OCI-LY3 (cell line): ENCODE results near the gene CAST.

Source experiments
- H2AFZ ChIP-seq: fragments of 200-600, 300-600 bp; shearing (Covaris generic); 2 replicates; pipeline ENCODE4 v1.6.0; 2014; ENCODE audit warnings: antibody characterized with exemption, low read depth, low read length
- H3K27ac ChIP-seq: fragments of 200-600, 300-600 bp; sonication (generic); 2 replicates; pipeline ENCODE4 v1.5.1; 2014; ENCODE audit warnings: mild to moderate bottlenecking, low read length, moderate library complexity, mixed read lengths
- H3K27me3 ChIP-seq: fragments of 200-600, 300-600 bp; sonication (generic); 2 replicates; pipeline ENCODE4 v1.6.1; 2014; ENCODE audit warnings: low read depth, low read length, mixed read lengths
- H3K36me3 ChIP-seq: fragments of 200-600, 300-600 bp; sonication (generic); replicated peaks from 2 replicates; pipeline ENCODE3; 2014; ENCODE audit warnings: low read depth, low read length, mixed read lengths
- H3K4me1 ChIP-seq: fragments of 300-600, 200-600 bp; sonication (generic); 2 replicates; pipeline ENCODE4 v1.6.1; 2014; ENCODE audit warnings: low read length, mixed read lengths
- H3K4me2 ChIP-seq: fragments of 200-600, 300-600 bp; sonication (generic); 2 replicates; pipeline ENCODE4 v1.6.1; 2014; ENCODE audit warnings: low read length, mixed read lengths
- H3K4me3 ChIP-seq: fragments of 300-600, 200-600 bp; sonication (generic); 2 replicates; pipeline ENCODE4 v1.5.1; 2014; ENCODE audit warnings: antibody characterized with exemption, mild to moderate bottlenecking, low read length, moderate library complexity
- H3K79me2 ChIP-seq: fragments of 300-600, 200-600 bp; shearing (Covaris generic); 2 replicates; pipeline ENCODE4 v1.6.1; 2014; ENCODE audit warnings: mild to moderate bottlenecking, low read length, mixed read lengths
- H3K9ac ChIP-seq: fragments of 300-600, 200-600 bp; shearing (Covaris generic); 2 replicates; pipeline ENCODE4 v1.6.0; 2014; ENCODE audit warnings: mild to moderate bottlenecking, low read length, moderate library complexity
- H3K9me3 ChIP-seq: fragments of 200-600, 300-600 bp; shearing (Covaris generic); 2 replicates; pipeline ENCODE4 v1.6.1; 2014; ENCODE audit warnings: low read length, mixed read lengths; ENCODE audit not compliant: insufficient read depth
- H4K20me1 ChIP-seq: fragments of 200-600, 300-600 bp; sonication (generic); 2 replicates; pipeline ENCODE4 v1.6.1; 2016; ENCODE audit warnings: low read length, mixed read lengths; ENCODE audit not compliant: insufficient read depth
- CTCF ChIP-seq: fragments of 200-600, 300-600 bp; sonication (generic); IDR thresholded peaks from 2 replicates; pipeline ENCODE4 v1.5.1; 2014; ENCODE audit warnings: antibody characterized with exemption, low read length, low read depth
- EZH2phosphoT487 ChIP-seq: fragments of 200-600 bp; shearing (Covaris generic); IDR thresholded peaks from 2 replicates; pipeline ENCODE4 v1.6.1; 2018; ENCODE audit warnings: antibody characterized with exemption, mixed run types, low read depth

CAST gene

GRCh38 chr5:96745025-96745424, 82.8 kb downstream of the CAST start:
- Histone ChIP-seq H3K79me2 (no peaks in the 10 kb centered on the region), H4K20me1 (no peaks in the 10 kb centered on the region), H3K27me3 (no peaks in the 10 kb centered on the region), H3K27ac (no peak overlapping the region), H2AFZ (no peak overlapping the region), H3K4me1 (no peaks in the 10 kb centered on the region), H3K9ac (no peak overlapping the region), H3K4me3 (no peak overlapping the region), H3K36me3 (peaks cover 17% of the 10 kb centered on the region), H3K9me3 (no peaks in the 10 kb centered on the region), H3K4me2 (no peak overlapping the region)
- no peak for TF ChIP-seq CTCF
- TF ChIP-seq EZH2phosphoT487, result no peak

- Histone ChIP-seq H3K79me2 (no peaks in the 10 kb centered on the region), H3K27me3 (no peaks in the 10 kb centered on the region), H3K4me3 (no peak overlapping the region), H2AFZ (no peak overlapping the region), H4K20me1 (no peaks in the 10 kb centered on the region), H3K4me1 (no peaks in the 10 kb centered on the region), H3K4me2 (no peak overlapping the region), H3K9ac (no peak overlapping the region), H3K36me3 (peaks cover 17% of the 10 kb centered on the region), H3K9me3 (no peaks in the 10 kb centered on the region), H3K27ac (no peak overlapping the region)
- no peak for TF ChIP-seq CTCF
- no peak for TF ChIP-seq EZH2phosphoT487
Observed at GRCh38 chr5:96745844-96746531, 83.8 kb downstream of the CAST start.

DNA sequence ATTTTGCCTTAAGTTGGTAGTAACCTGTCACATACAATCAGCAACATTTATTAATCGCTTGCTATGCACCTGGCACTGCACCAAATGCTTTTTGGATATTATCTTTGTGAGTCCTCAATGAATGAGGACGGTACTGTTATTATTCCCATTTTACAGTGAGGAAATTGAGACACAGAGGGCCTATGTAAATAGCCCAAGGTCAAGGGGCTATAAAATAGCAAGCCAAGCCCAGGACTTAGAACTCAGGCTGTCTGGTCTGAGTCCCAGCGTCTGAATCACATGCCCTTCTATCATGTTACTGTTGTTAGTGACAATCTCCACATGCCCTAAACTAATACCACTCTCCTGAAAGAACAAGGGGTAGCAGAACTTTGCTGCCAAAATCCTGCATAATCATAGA, 85.5 kb downstream of the CAST start:
- Histone ChIP-seq H2AFZ (no peak overlapping the region), H3K36me3 (peaks cover 14% of the 10 kb centered on the region), H3K79me2 (no peaks in the 10 kb centered on the region), H3K27me3 (no peaks in the 10 kb centered on the region), H3K4me1 (no peaks in the 10 kb centered on the region), H3K4me2 (no peak overlapping the region), H4K20me1 (no peaks in the 10 kb centered on the region), H3K9ac (no peak overlapping the region), H3K4me3 (no peak overlapping the region), H3K27ac (no peak overlapping the region), H3K9me3 (no peaks in the 10 kb centered on the region)
- no peak for TF ChIP-seq CTCF
- no peak for TF ChIP-seq EZH2phosphoT487

- H3K27me3 ChIP-seq, result no peaks in the 10 kb centered on the region
- H3K4me3 ChIP-seq, result no peak overlapping the region
- H3K9me3 ChIP-seq, result no peaks in the 10 kb centered on the region
- H2AFZ ChIP-seq, result no peak overlapping the region
- peaks cover 6% of the 10 kb centered on the region for H3K36me3 ChIP-seq
- no peaks in the 10 kb centered on the region for H4K20me1 ChIP-seq
- H3K4me1 ChIP-seq, result no peaks in the 10 kb centered on the region
- no peak overlapping the region for H3K27ac ChIP-seq
- H3K4me2 ChIP-seq, result no peak overlapping the region
- no peak for TF ChIP-seq CTCF
- TF ChIP-seq EZH2phosphoT487, result no peak
- no peak overlapping the region for H3K9ac ChIP-seq
- H3K79me2 ChIP-seq, result no peaks in the 10 kb centered on the region
Observed at GRCh38 chr5:96750110-96750822, 88.1 kb downstream of the CAST start.
